Stomach (tissue), 9 donors: ENCODE measurements around the gene TMEM135. TPM values are rescaled to one million over a fixed set of nuclear protein-coding genes. Genes with fewer than 3 reads are reported as not detected.
A peak's percentile ranks its signal among the peaks of the same experiment; 100 is the strongest.

Experiments
- DNase-seq, 2 donors: peaks; one replicate each; pipeline versions ENCODE4 v3.0.0 to v3.0.0-alpha.2; 2013 to 2019
- H3K27ac ChIP-seq, 5 donors: fragments of 200-600 bp in 4 of 5; sonication (generic) in 4 of 5; one replicate each; pipeline ENCODE4 v1.5.1; 2013 to 2019; ENCODE audit warnings: mild to moderate bottlenecking in 1 of 5, moderate library complexity in 1 of 5
- H3K27me3 ChIP-seq, 3 donors: fragments of 200-600 bp; sonication (generic); one replicate each; pipeline ENCODE4 v1.5.1; 2017 to 2019; ENCODE audit warnings: mixed run types in 1 of 3
- H3K36me3 ChIP-seq, 4 donors: fragments of 200-600 bp; sonication (generic); 1 replicate in 3 of 4; 2 replicates in 1 of 4; pipeline ENCODE4 v1.5.1; 2016 to 2019
- H3K4me1 ChIP-seq, 4 donors: fragments of 200-600 bp; sonication (generic); one replicate each; pipeline ENCODE4 v1.5.1; 2016 to 2019
- H3K4me3 ChIP-seq, 4 donors: fragments of 200-600 bp; sonication (generic) in 3 of 4; one replicate each; pipeline ENCODE4 v1.5.1; 2016 to 2019; ENCODE audit warnings: mild to moderate bottlenecking in 1 of 4
- H3K9me3 ChIP-seq, 4 donors: fragments of 200-600 bp; sonication (generic); one replicate each; pipeline ENCODE4 v1.5.1; 2016 to 2019
- EP300 ChIP-seq: sonication (generic); formaldehyde crosslinking; IDR thresholded peaks from one replicate; pipeline ENCODE4 v1.6.1; 2017; ENCODE audit warnings: antibody characterized with exemption
- POLR2A ChIP-seq, 4 donors: fragments of 450-650 bp; IDR thresholded peaks; one replicate each; pipeline ENCODE4 v1.6.1; 2016; ENCODE audit warnings: antibody characterized with exemption in 4 of 4, control low read depth in 2 of 4, mild to moderate bottlenecking in 1 of 4, moderate library complexity in 1 of 4
- POLR2AphosphoS5 ChIP-seq, 3 donors: sonication (generic); formaldehyde crosslinking; IDR thresholded peaks; one replicate each; pipeline ENCODE4 v1.6.1; 2016; ENCODE audit warnings: antibody characterized with exemption in 3 of 3
- WGBS, 5 donors: extraction: QIAGEN DNeasy Blood & Tissue Kit in 3 of 5; methylation state at CpG; one replicate each; pipeline versions ENCODE4 v1.1.5 to v1.1.7; 2013 to 2018; 5-methylcytosine and 5-hydroxymethylcytosine counted together
- intact Hi-C: fragments of 100-400 bp; cut with DNase I; formaldehyde crosslinking; loops from one replicate; pipeline ENCODE4 v1.15.1; 2023; ENCODE audit warnings: low total_unique reads
- polyA plus RNA-seq, 3 donors: library from polyadenylated mRNA; stranded (reverse); fragments of 200-250 nt; gene quantifications; one replicate each; pipeline ENCODE4 v1.2.3, GENCODE V29; 2013
- total RNA-seq, 5 donors: library from RNA; depleted of rRNA; stranded (reverse); fragments of >200 nt; gene quantifications; one replicate each; pipeline versions ENCODE4 v1.1.0 to v1.2.3, GENCODE V29; 2014 to 2016
- TF ChIP-seq, protein P1 (sequence below), 7 experiments: fragments of 450-650 bp in 4 of 7; fragments of 200-600 bp in 3 of 7; sonication (generic) in 3 of 7; IDR thresholded peaks; one replicate each; pipeline ENCODE4 v1.5.1; 2016 to 2019; ENCODE audit warnings: antibody characterized with exemption in 7 of 7, control low read depth in 2 of 7, mild to moderate bottlenecking in 1 of 7
- donor health status: healthy with polysubstance abuse.
- donor health status: Bipolar disorder and iron deficiency.
- donor health status: healthy.

Gene TMEM135
- total and polyA plus RNA-seq, 8 donors: 0.58 to 202 (median 3.9) TPM

DNA sequence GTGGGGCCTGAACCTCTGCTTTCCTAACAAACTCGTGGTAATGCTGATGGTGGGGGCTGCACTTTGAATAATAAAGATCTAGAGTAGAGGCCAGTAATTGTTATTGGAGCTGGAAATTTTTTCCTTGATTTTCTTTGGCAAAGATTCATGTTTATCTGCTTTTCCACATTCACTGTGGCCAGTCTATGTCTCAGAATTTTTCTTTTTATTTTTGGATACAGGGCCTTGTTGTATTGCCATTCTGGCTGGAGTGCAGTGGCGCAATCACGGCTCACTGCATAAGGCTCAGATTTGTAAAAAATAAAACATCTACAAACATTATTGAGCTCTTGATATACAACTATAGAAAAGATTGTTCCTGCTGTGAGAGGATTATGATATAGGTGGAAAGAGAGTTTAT, 1.6 kb downstream of the TMEM135 start:
- peaks cover 11 to 47% (median 26%) of the 10 kb centered on the region in 4 donors for H3K4me1 ChIP-seq
- WGBS, 5 donors: 39 to 49% (median 46%) methylated on average over 3 of the region's 3 CpGs
- peak overlapping the region in 2 of 4 donors; percentile 69 to 70 for H3K4me3 ChIP-seq
- intact Hi-C loops: loop anchor here (10.0 kb wide), 1 partner anchor 85 kb away; the partner anchor contains the start of gene FZD4
- H3K27ac ChIP-seq: no peak overlapping the region
- TF ChIP-seq EP300 (no peak), POLR2AphosphoS5 (IDR thresholded peaks at IDR 0.05) (no peak), POLR2A (IDR thresholded peaks at IDR 0.05) (no peak)
- TF ChIP-seq, protein P1, sequence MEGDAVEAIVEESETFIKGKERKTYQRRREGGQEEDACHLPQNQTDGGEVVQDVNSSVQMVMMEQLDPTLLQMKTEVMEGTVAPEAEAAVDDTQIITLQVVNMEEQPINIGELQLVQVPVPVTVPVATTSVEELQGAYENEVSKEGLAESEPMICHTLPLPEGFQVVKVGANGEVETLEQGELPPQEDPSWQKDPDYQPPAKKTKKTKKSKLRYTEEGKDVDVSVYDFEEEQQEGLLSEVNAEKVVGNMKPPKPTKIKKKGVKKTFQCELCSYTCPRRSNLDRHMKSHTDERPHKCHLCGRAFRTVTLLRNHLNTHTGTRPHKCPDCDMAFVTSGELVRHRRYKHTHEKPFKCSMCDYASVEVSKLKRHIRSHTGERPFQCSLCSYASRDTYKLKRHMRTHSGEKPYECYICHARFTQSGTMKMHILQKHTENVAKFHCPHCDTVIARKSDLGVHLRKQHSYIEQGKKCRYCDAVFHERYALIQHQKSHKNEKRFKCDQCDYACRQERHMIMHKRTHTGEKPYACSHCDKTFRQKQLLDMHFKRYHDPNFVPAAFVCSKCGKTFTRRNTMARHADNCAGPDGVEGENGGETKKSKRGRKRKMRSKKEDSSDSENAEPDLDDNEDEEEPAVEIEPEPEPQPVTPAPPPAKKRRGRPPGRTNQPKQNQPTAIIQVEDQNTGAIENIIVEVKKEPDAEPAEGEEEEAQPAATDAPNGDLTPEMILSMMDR (IDR thresholded peaks at IDR 0.05): no peak
- DNase-seq: no peak
- peaks cover 0 to 10% (median 6%) of the 10 kb centered on the region in 4 donors for H3K36me3 ChIP-seq
- H3K27me3 ChIP-seq: no peaks in the 10 kb centered on the region
- no peaks in the 10 kb centered on the region for H3K9me3 ChIP-seq

DNA sequence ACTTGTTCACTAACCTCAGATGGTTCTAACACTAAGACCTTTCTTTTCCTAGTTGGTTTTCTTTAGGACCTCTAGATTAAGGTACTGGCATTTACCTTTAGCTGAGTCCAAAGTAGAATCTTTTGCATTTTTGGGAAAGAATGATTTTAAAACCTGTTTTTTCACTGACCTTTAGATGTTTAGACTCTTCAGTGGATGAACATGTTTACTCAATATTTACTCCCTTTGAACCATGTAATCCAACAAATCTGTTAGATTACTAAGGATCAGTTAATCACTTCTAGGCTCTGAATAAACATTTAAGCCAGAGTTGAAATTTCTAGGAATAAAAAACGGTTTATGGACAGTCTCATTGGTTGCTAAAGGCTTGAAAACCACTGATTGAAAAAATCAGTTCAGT, 6.2 kb downstream of the TMEM135 start:
- no peaks in the 10 kb centered on the region for H3K27me3 ChIP-seq
- intact Hi-C loops: no loop called here
- no peak overlapping the region for H3K4me3 ChIP-seq
- no peak for DNase-seq
- peaks cover 0 to 12% (median 9%) of the 10 kb centered on the region in 4 donors for H3K36me3 ChIP-seq
- no peak overlapping the region for H3K27ac ChIP-seq
- H3K4me1 ChIP-seq: peaks cover 5 to 28% (median 12%) of the 10 kb centered on the region in 4 donors
- 58 to 73% (median 64%) methylated on average over 1 of the region's 1 CpG for WGBS, 5 donors
- no peaks in the 10 kb centered on the region for H3K9me3 ChIP-seq
- TF ChIP-seq POLR2AphosphoS5 (IDR thresholded peaks at IDR 0.05): no peak
- TF ChIP-seq, protein P1 (IDR thresholded peaks at IDR 0.05): no peak
- no peak for TF ChIP-seq EP300
- TF ChIP-seq POLR2A (IDR thresholded peaks at IDR 0.05): no peak

DNA sequence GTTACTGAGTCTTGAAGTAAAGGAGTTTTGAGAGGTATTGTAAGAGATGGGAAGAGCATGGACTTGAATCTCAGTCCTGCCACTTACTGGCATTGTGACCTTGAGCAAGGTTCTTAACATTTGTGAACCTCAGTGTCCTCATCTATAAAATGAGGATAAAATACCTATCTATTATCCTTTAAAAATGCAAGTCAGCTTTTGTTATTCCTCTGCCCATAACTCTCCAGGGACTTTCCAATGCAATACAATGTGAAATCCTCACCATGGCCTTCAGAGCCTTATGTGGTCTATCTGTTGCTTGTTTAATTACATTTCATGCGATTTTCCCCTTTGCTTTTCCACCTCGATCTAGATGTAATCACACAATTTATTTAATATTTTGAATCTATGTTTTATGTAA, 9.1 kb downstream of the TMEM135 start:
- Histone ChIP-seq H3K36me3 (peaks cover 0 to 12% (median 9%) of the 10 kb centered on the region in 4 donors), H3K4me3 (no peak overlapping the region), H3K4me1 (peaks cover 0 to under 1% (median 0%) of the 10 kb centered on the region in 4 donors), H3K9me3 (no peaks in the 10 kb centered on the region), H3K27ac (no peak overlapping the region), H3K27me3 (no peaks in the 10 kb centered on the region)
- TF ChIP-seq POLR2A (IDR thresholded peaks at IDR 0.05): no peak
- TF ChIP-seq POLR2AphosphoS5 (IDR thresholded peaks at IDR 0.05): no peak
- TF ChIP-seq, protein P1 (IDR thresholded peaks at IDR 0.05): no peak
- no peak for TF ChIP-seq EP300
- intact Hi-C loops: no loop called here
- no peak for DNase-seq
- 95 to 100% (median 97%) methylated on average over 2 of the region's 2 CpGs for WGBS, 5 donors

DNA sequence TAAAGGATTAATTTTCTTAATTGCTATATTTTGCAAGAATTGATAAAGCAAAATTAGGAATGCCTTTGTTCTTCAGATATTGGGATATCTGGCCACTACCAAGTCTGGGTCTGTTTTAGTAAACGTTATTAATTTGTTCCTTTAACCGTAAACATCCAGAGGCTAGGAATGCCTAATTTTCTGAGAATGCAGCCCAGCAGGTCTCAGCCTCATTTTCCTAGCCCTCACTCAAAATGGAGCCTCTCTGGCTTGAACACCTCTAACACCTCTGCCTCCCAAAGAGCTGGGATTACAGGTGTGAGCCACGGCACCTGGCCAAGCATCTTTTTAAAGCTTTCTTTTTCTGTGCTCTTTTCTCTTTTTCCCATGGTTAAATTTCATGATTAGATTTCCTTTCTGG, 18.4 kb downstream of the TMEM135 start:
- WGBS, 5 donors: 72 to 89% (median 88%) methylated on average over 3 of the region's 3 CpGs
- intact Hi-C loops: no loop called here
- TF ChIP-seq EP300 (no peak), POLR2AphosphoS5 (IDR thresholded peaks at IDR 0.05) (no peak), POLR2A (IDR thresholded peaks at IDR 0.05) (no peak)
- TF ChIP-seq, protein P1 (IDR thresholded peaks at IDR 0.05): no peak
- Histone ChIP-seq H3K27me3 (no peaks in the 10 kb centered on the region), H3K27ac (no peak overlapping the region), H3K4me1 (no peaks in the 10 kb centered on the region), H3K36me3 (no peaks in the 10 kb centered on the region), H3K9me3 (no peaks in the 10 kb centered on the region), H3K4me3 (no peak overlapping the region)
- no peak for DNase-seq
